Sigmoid colon (tissue), 7 donors: ENCODE results near the gene RIGI. TPM values are rescaled to one million over a fixed set of nuclear protein-coding genes. Genes with fewer than 3 reads are reported as not detected.
"Not testable (repeated sequence)": the region's sequence is repeated elsewhere in the genome, so short reads cannot be mapped to it uniquely, and the experiment has no call there.

Source experiments
- DNase-seq: peaks from one replicate; pipeline ENCODE4 v3.0.0-alpha.2; 2019
- H3K27ac ChIP-seq, 4 donors: fragments of 200-600 bp; sonication (generic); one replicate each; pipeline ENCODE4 v1.5.1; 2016 to 2019; ENCODE audit warnings: mild to moderate bottlenecking in 1 of 4
- H3K27me3 ChIP-seq, 3 donors: fragments of 200-600 bp; sonication (generic); one replicate each; pipeline ENCODE4 v1.5.1; 2019; ENCODE audit warnings: mild to moderate bottlenecking in 1 of 3
- H3K36me3 ChIP-seq, 4 donors: fragments of 200-600 bp; sonication (generic); one replicate each; pipeline ENCODE4 v1.5.1; 2016 to 2019
- H3K4me1 ChIP-seq, 4 donors: fragments of 200-600 bp; sonication (generic); one replicate each; pipeline ENCODE4 v1.5.1; 2017 to 2019
- H3K4me3 ChIP-seq, 4 donors: fragments of 200-600 bp; sonication (generic); one replicate each; pipeline ENCODE4 v1.5.1; 2017 to 2019; ENCODE audit warnings: mild to moderate bottlenecking in 2 of 4, moderate library complexity in 1 of 4
- H3K9me3 ChIP-seq, 4 donors: fragments of 200-600 bp in 3 of 4; sonication (generic) in 3 of 4; one replicate each; pipeline versions ENCODE4 v1.5.1 to v1.6.1; 2013 to 2019
- EP300 ChIP-seq, 4 donors: sonication (generic); formaldehyde crosslinking; IDR thresholded peaks; one replicate each; pipeline ENCODE4 v1.6.1; 2017; ENCODE audit warnings: antibody characterized with exemption in 4 of 4
- POLR2A ChIP-seq, 2 donors: fragments of 450-650 bp; IDR thresholded peaks; one replicate each; pipeline ENCODE4 v1.6.1; 2016; ENCODE audit warnings: antibody characterized with exemption in 2 of 2, mild to moderate bottlenecking in 2 of 2, moderate library complexity in 2 of 2
- POLR2AphosphoS5 ChIP-seq, 4 donors: sonication (generic); formaldehyde crosslinking; IDR thresholded peaks; one replicate each; pipeline ENCODE4 v1.6.1; 2017; ENCODE audit warnings: antibody characterized with exemption in 4 of 4
- WGBS, 2 donors: extraction: QIAGEN DNeasy Blood & Tissue Kit; methylation state at CpG; one replicate each; pipeline ENCODE4 v1.1.7; 2013; 5-methylcytosine and 5-hydroxymethylcytosine counted together
- intact Hi-C: fragments of 100-400 bp; cut with DNase I; formaldehyde crosslinking; loops from one replicate; pipeline ENCODE4 v1.15.1; 2023
- polyA plus RNA-seq, 3 donors: library from polyadenylated mRNA; stranded (reverse); fragments of 200-250 nt; gene quantifications; one replicate each; pipeline ENCODE4 v1.2.3, GENCODE V29; 2013
- total RNA-seq, 4 donors: library from RNA; depleted of rRNA; stranded (reverse); fragments of >200 nt; gene quantifications; one replicate each; pipeline ENCODE4 v1.1.0, GENCODE V29; 2016
- TF ChIP-seq, protein P1 (sequence below), 4 experiments: fragments of 450-650 bp in 3 of 4; fragments of 200-600 bp in 1 of 4; IDR thresholded peaks; one replicate each; pipeline ENCODE4 v1.5.1; 2016 to 2019; ENCODE audit warnings: antibody characterized with exemption in 4 of 4, mild to moderate bottlenecking in 3 of 4, moderate library complexity in 2 of 4
- donor health status: healthy with polysubstance abuse.
- donor health status: Bipolar disorder and iron deficiency.
- donor health status: healthy.

Gene RIGI
- total and polyA plus RNA-seq, 7 donors = 4.4 to 19.6 (median 11.0) TPM

DNA sequence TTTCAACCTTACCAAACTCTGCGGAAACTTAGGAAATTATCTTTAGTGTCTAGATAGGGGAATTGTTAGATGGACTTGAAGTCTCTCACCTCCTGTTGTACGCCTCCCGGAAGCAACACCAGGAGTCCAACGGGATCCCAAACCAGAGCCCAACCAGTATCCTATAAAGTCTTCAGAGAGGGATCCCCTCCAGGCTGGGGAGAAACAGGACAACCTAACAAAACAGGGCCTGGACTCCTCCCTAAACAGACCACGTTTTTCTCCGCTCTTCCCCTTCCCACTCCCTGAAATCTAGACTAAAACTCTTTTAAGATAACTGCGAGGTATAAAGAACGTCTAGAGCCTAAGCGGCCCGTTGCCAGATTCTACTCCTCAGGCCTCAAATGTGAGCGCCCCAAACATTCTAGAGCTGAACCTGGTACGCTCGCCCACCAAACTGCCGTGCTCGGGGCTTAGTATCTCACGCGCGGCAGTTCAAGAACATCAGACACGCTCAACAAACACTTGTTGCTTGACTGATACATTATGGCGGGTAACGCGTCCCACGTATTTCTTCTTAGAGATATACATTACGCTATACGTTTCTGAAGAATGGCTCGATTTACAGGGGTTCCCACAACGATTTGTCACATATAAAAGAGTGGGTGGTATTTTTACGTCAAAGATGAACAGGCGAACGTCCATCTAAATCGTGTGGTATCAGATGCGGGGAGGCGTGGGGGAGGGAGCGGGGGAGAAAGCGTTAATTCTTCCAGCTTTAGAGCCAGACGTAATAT is 25.5 kb upstream of the RIGI start:
- intact Hi-C loops = loop anchor here (2.0 kb wide), 2 partner anchors 21 to 25 kb away; partner anchors contain the start of genes NDUFB6 and RIGI

DNA sequence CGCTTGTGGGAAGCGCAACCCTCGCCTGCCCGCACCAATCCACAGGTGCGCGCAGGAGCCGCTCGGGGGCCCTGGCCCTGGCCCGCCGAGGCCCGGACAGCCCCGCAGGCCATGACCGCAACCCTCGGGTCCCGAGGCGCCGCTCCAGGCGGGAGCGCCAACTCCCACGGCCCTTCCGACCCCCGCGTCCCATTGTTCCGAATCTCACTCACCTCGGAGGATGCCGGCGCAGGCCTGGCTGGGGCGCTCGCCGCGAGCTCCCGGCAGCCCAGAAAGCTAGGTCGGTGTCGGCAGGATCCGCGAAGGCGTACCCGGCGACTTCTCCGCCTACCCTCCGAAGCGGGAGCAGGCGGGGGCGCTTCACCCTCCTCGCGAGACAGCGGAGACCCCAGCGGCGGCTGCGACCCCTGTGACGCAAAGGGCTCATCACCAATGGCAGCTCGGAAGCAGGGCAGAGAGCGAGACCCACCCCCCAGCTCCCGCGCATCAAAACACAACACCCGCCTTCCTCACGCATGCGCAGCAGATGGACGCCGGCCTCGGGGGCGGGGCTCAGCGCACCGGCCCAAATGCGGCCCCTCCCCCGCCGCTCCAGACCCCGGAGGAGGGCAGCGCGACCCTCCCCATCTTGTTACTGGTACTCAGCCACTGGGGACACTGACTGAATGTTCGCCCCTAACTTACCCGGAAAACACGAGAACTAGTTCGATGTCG is 24.7 kb upstream of the RIGI start:
- peak overlapping the region; percentile 62 to 93 (median 84) for H3K4me3 ChIP-seq
- H3K36me3 ChIP-seq = no peaks in the 10 kb centered on the region
- no peaks in the 10 kb centered on the region for H3K27me3 ChIP-seq
- WGBS, 2 donors = 0% methylated on average over 75 of the region's 75 CpGs
- no peaks in the 10 kb centered on the region for H3K9me3 ChIP-seq
- peak overlapping the region; percentile 89 to 99 (median 94) for H3K27ac ChIP-seq
- H3K4me1 ChIP-seq = peaks cover 0 to 32% (median 25%) of the 10 kb centered on the region in 4 donors
- peak in 2 of 4 donors; percentile 20 to 46 for TF ChIP-seq EP300 (IDR thresholded peaks at IDR 0.05)
- peak; percentile 25 to 29 for TF ChIP-seq POLR2A (IDR thresholded peaks at IDR 0.05)
- peak; percentile 63 to 88 (median 79) for TF ChIP-seq POLR2AphosphoS5 (IDR thresholded peaks at IDR 0.05)
- TF ChIP-seq, protein P1, sequence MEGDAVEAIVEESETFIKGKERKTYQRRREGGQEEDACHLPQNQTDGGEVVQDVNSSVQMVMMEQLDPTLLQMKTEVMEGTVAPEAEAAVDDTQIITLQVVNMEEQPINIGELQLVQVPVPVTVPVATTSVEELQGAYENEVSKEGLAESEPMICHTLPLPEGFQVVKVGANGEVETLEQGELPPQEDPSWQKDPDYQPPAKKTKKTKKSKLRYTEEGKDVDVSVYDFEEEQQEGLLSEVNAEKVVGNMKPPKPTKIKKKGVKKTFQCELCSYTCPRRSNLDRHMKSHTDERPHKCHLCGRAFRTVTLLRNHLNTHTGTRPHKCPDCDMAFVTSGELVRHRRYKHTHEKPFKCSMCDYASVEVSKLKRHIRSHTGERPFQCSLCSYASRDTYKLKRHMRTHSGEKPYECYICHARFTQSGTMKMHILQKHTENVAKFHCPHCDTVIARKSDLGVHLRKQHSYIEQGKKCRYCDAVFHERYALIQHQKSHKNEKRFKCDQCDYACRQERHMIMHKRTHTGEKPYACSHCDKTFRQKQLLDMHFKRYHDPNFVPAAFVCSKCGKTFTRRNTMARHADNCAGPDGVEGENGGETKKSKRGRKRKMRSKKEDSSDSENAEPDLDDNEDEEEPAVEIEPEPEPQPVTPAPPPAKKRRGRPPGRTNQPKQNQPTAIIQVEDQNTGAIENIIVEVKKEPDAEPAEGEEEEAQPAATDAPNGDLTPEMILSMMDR (IDR thresholded peaks at IDR 0.05) = no peak
- intact Hi-C loops = loop anchor here (2.0 kb wide), 2 partner anchors 22 to 24 kb away; partner anchors contain the start of genes NDUFB6 and RIGI
- DNase-seq = peak; percentile 97

More for the DNA sequence above, 25.5 kb upstream of the RIGI start:
- H3K4me1 ChIP-seq = peaks cover 0 to 32% (median 25%) of the 10 kb centered on the region in 4 donors
- no peaks in the 10 kb centered on the region for H3K36me3 ChIP-seq
- WGBS, 2 donors = 1% methylated on average over 36 of the region's 36 CpGs
- peak overlapping the region; percentile 89 to 99 (median 94) for H3K27ac ChIP-seq
- TF ChIP-seq, protein P1 (IDR thresholded peaks at IDR 0.05) = no peak
- no peak for TF ChIP-seq EP300 (IDR thresholded peaks at IDR 0.05)
- TF ChIP-seq POLR2A (IDR thresholded peaks at IDR 0.05) = peak in 1 of 2 donors; percentile 3
- TF ChIP-seq POLR2AphosphoS5 (IDR thresholded peaks at IDR 0.05) = no peak
- H3K4me3 ChIP-seq = peak overlapping the region; percentile 62 to 93 (median 84)
- no peaks in the 10 kb centered on the region for H3K27me3 ChIP-seq
- peak; percentile 70 for DNase-seq
- H3K9me3 ChIP-seq = no peaks in the 10 kb centered on the region

DNA sequence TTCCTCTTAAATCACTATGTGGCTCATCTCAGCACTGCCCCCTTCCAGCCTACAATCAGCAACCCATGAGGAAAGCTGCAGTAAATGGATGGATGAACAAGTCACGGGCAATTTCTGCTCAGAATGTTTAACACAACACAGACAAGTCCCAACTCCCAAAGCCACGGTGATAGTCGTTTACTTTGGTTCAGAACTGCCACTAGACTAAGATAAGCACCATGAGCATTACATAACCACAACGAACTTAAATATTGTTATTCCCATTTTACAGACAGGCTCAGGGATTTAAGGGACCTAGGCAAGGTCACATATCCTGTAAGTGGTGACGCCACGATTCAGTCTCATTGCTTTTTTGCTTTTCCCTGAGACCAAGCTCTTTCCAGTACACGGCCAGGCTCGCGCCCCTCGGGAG is 24.2 kb upstream of the RIGI start:
- intact Hi-C loops = loop anchor here (2.0 kb wide), 2 partner anchors 23 kb away; partner anchors contain the start of genes NDUFB6 and RIGI
- Histone ChIP-seq H3K4me1 (peaks cover 0 to 32% (median 27%) of the 10 kb centered on the region in 4 donors), H3K9me3 (no peaks in the 10 kb centered on the region), H3K36me3 (no peaks in the 10 kb centered on the region), H3K4me3 (peak overlapping the region; percentile 62 to 93 (median 84)), H3K27me3 (no peaks in the 10 kb centered on the region), H3K27ac (peak overlapping the region; percentile 89 to 99 (median 94))
- WGBS, 2 donors = 2 to 5% methylated on average over 10 of the region's 10 CpGs
- TF ChIP-seq EP300 (IDR thresholded peaks at IDR 0.05) = no peak
- no peak for DNase-seq

DNA sequence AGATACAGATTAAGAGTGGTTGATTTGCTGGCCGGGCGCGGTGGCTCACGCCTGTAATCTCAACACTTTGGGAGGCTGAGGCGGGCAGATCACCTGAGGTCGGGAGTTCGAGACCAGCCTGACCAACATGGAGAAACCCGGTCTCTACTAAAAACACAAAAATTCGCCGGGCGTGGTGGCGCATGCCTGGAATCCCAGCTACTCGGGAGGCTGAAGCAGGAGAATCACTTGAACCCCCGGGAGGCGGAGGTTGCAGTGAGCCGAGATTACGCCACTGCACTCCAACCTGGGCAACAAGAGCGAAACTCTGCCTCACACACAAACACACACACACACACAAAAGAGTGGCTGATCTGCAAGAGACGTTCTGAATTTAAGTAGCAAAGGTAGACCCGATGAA is 22.2 kb upstream of the RIGI start:
- H3K4me1 ChIP-seq = peaks cover 0 to 33% (median 27%) of the 10 kb centered on the region in 4 donors
- WGBS, 2 donors = 97 to 98% methylated on average over 20 of the region's 20 CpGs
- H3K27me3 ChIP-seq, H3K27ac ChIP-seq, H3K4me3 ChIP-seq, DNase-seq, intact Hi-C loops, H3K36me3 ChIP-seq, H3K9me3 ChIP-seq: not testable (repeated sequence)

DNA sequence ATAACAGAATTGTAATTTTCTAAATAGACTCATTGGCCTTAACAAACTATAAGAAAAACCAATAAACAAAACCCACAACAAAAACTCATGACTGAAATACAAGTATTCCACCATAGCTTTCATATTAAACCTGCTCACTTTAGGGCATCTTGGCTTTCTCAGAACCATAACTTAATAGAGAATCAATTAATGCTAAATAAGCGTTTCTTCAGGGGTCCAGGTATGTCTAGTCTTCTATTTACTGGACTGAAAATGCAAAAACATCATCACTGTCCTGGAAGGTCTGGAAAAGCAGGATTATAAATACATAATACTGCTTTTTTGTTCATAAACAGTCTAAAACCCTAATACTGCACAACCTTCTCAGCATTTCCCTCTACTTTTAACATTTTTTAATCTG is 19.9 kb upstream of the RIGI start:
- Histone ChIP-seq H3K4me3 (no peak overlapping the region), H3K36me3 (peaks cover 0 to 32% (median 6%) of the 10 kb centered on the region in 4 donors), H3K4me1 (peaks cover 0 to 30% (median 22%) of the 10 kb centered on the region in 4 donors), H3K27ac (no peak overlapping the region), H3K9me3 (no peaks in the 10 kb centered on the region), H3K27me3 (no peaks in the 10 kb centered on the region)
- no peak for TF ChIP-seq POLR2A (IDR thresholded peaks at IDR 0.05)
- TF ChIP-seq, protein P1 (IDR thresholded peaks at IDR 0.05) = no peak
- no peak for TF ChIP-seq POLR2AphosphoS5 (IDR thresholded peaks at IDR 0.05)
- TF ChIP-seq EP300 (IDR thresholded peaks at IDR 0.05) = no peak
- 96 to 100% methylated on average over 1 of the region's 1 CpG for whole genome bisulfite sequencing, 2 donors
- intact Hi-C loops = no loop called here
- DNase-seq = no peak
